ENCODE data around the gene CHAT.

CHAT gene

DNA sequence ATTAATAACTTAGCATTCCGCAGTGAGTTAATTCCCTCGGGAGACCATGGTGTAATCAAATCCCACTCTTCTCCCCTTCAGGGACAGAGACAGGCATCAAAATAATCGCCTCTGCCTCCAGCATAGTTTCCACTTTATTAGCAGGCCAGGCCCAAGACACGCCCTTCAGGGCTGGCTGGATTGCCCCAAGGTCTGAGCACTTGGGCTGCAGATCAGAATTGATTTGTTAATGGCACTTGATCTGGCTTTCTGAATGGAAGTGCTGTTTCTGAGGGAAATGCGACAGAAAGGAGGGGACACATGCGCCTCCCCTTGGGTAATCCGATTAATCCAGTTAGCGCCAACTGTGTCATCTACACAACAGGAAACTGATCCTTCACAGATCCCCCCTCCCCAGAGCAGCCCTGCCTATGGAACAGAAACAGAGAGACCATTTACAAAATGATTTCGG lies 15.6 kb downstream of the CHAT start:
- no peak for DNase-seq (ENCODE audit: low read depth in 2 of 2)

DNA sequence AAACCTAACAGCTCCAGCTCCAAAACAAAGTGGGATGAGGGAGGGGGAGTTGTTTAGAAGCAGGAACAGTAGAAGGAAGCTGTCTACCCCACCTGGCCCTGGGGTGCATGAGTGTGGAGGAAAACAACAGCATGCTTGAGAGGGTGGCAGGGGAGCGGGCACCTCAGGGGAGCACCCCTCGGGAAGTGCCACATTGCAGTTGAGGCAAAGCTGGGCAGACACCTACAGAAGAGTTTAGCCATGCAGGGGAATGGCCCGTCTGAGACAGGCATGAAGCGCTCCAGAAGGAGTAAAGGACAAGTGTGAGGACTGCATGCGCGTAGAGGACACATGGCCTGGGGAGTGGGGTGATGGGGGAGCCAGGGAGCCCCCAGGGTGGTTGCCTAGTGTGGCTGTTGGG lies 18.1 kb downstream of the CHAT start:
- no peak for DNase-seq (ENCODE audit: low read depth in 2 of 2)

DNA sequence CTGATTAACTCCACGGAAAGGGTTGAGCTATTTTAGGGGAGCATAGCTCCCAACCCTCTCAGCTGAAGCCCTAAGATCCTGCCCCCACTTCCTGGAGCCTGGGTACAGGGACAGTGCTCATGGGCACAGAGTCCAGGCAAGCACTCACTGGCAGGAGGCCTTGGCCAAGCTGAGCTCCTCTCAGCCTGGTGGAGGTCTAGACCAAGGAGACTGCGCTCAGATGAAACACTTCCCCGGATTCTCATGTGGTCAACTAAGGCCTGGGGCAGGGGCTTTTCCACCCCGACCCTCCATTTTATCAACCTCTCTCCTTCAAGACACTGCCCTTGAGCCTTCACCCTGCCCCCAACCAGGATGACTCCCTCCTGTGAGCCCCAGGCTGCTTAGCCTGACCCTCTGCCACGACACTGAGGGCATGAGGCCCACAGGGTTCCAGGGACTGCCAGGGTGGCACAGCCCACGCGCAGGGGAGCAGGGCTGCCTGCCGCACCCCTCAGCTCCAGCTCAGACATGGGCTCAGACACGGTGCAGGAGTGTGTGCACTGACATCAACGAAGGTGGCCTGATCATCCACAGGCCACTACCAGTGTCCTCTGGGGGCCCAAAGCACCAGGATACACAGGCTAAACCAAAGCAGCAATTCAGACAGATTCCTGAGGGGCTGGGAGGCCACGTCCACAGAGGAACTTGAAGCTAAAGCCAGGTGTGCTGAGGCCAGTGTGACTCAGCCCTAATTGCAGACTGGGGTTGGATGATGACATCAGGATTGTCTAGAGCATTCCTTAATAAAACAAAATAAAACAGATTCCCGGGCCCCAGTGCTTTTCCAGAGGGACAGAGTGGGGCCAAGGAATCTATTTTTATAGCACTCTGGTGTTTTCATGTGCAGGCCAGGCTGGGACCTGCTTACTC lies 18.8 kb downstream of the CHAT start:
- DNase-seq (ENCODE audit: low read depth in 2 of 2) = no peak

GRCh38 chr10:49633327-49634068 lies 19.7 kb downstream of the CHAT start:
- no peak for DNase-seq (ENCODE audit: low read depth in 2 of 2)

- DNase-seq (ENCODE audit: low read depth in 2 of 2) = no peak
Measured at GRCh38 chr10:49634069-49634660, 20.3 kb downstream of the CHAT start.

GRCh38 chr10:49642311-49642710 lies 28.5 kb downstream of the CHAT start:
- no peak for DNase-seq (ENCODE audit: low read depth in 2 of 2)

GRCh38 chr10:49643241-49644034 lies 29.6 kb downstream of the CHAT start:
- no peak for DNase-seq (ENCODE audit: low read depth in 2 of 2)

DNA sequence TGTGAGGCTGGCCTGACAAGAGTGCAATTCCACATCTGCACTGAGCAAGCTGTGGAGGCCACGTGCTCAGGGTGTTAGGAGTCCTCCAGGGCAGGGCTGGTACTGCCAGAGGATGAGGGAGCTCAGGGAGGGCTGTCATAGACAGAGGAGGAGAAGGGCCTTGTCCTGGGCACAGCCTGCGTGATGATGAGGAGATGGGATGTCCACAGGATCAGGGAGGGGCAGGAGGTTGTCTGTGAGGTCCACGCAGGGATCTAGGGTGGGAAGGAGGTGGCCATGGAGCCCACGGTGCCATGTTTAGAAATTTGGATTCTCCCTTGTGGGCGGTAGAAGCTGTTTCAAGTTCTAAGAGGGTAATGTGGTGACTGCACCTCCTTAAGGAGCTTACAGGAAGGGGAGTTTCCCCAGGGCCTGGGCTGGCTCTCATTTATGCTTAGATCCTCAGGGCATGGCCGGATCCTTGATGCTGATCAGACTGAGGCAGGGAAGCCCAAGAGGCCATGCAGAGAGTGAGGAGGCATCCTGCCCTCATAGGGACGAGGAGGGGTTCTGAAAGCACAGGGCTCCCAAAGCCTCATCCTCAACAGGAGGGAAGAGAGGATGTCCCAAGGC lies 30.3 kb downstream of the CHAT start:
- DNase-seq (ENCODE audit: low read depth in 2 of 2) = no peak

- no peak for DNase-seq (ENCODE audit: low read depth in 2 of 2)
Measured at GRCh38 chr10:49645417-49645816, 31.6 kb downstream of the CHAT start.

DNA sequence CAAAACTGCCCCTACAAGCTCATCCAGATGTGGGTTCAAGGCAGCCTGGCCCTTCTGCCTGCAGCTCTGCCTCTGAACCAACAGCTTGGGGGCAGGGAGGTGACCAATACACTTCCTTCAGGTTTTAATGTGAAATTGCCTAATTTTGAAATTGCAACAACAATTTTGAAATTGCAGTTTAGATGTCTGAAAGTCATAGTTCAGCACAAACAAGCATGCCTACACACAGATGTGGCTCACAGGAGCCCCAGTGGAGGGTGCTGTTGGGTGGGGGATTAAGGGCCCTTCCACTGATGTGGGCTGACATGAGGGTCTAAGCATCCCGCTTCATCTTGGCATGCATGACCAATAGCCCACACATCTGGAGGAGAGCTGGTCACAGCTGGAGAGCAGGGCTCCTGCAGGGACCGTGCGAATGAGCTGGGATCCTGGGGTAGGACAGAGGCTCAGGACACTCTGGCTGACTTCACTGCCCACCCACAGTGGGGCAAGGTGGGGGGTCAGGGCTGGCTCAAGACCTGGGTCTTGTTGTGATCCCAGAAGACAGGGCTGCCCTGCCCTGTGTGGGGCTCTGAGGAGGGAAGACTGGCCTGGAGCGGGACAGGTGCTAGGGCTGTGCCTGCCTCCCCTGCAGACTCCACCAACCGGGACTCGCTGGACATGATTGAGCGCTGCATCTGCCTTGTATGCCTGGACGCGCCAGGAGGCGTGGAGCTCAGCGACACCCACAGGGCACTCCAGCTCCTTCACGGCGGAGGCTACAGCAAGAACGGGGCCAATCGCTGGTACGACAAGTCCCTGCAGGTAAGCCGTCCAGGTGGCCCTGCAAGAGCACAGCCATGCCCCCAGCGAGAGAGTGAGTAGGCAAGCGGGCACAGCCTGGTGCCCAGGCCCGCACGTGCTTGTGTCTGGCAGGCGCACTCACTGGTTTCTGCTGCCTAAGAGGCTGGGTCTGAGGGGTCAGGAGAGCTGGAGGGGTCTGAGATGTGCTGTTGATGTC lies 32.3 kb downstream of the CHAT start:
- no peak for DNase-seq (ENCODE audit: low read depth in 2 of 2)

- no peak for DNase-seq (ENCODE audit: low read depth in 2 of 2)
Measured at GRCh38 chr10:49647554-49647953, 33.7 kb downstream of the CHAT start.

DNA sequence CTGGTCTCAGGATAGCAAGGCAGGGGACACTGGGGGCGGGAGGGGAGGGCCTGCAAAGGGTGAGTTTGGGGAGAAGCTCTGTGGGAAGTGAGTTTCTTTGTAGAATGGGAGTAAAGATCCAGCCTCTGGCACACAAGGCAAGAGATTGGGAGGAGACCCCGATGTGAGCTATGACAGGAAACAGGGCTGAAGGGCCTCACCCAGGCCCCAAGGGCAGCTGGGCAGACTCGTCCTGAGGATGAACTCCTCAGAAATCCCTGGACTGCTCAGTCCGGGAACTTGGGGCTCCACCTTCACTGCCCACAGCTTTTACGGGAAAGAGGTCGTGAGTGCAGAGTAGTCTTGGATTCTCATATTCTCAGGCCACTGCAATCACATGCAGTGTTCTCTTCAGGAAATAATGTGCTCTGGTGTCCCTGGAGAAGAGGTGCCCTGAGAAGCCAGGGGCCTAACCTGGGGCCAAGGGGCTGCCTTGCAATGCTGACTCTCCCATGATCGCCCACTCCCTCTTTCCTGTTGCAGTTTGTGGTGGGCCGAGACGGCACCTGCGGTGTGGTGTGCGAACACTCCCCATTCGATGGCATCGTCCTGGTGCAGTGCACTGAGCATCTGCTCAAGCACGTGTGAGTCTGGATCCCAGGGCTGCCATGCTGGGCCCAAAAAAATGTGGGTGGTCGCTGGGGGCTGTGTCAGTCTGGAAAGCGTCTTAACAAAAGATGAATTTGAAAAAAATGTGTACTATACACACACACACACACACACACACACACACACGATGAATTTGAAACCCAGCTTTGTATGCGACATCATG lies 34.4 kb downstream of the CHAT start:
- DNase-seq (ENCODE audit: low read depth in 2 of 2) = no peak

DNA sequence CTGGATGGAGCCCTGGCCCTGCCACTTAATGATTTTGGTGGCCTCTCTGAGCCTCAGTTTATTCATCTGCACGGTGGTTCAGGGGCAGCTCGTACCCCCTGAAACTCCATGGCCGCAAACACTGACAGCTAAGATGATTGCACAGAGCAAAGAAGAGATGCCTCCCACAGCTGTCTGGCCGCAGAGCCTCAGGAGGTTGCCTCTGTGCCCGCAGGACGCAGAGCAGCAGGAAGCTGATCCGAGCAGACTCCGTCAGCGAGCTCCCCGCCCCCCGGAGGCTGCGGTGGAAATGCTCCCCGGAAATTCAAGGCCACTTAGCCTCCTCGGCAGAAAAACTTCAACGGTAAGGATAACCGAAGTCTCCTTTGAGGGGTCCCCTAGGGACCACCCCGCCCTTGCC lies 35.5 kb downstream of the CHAT start:
- no peak for DNase-seq (ENCODE audit: low read depth in 2 of 2)

DNA sequence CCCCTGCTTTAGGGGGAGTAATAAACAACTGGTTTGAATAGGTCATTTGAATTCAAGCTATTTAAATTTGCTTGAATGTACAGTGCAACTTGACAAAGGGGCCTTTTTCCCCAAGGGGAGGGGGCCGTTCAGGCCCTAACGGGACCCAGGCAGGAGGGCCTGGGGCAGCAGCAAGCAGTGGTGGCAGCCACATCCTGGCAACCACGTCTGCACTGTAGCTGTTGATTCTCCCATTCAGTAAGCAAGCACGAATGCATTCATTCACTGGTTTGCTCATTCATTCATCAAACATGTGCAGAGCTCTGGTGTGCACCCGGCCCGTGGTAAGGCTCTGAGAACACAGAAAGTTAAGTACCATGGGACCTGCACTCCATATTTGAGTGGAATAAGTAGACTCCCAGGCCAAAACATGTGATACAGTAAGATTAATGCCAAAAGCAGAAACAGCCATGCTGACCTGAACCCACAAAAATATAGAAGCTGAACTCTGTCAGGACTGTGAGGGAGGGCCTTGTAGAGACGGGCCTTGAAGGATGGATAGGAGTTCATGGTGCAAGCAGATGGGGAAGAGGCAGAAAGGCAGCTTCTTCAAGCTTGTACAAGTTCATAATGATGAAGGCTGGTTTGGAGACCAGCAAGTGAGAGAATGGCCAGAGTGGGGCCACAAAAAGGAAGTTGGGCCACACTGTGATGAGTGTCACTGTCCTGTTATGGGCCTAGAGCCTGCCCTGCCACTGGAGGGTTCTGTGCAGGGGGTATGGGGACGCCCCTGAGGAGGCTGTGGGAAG lies 36.3 kb downstream of the CHAT start:
- DNase-seq (ENCODE audit: low read depth in 2 of 2) = no peak

DNA sequence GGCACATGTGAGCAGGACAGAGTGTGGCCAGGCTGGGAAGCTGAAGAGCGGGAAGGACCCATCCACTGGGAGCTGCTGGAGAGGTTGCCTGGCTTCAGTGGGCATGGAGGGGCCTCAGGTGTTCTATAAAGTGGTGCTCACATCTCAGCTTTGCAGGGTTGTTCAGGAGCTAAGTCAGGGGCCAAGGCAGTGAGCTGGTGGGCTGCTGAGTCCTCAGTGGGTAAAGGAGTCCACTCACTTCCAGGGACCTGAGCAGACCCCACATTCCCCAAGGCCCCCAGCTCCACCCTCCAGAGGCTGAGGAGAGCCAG lies 36.8 kb downstream of the CHAT start:
- no peak for DNase-seq (ENCODE audit: low read depth in 2 of 2)

DNA sequence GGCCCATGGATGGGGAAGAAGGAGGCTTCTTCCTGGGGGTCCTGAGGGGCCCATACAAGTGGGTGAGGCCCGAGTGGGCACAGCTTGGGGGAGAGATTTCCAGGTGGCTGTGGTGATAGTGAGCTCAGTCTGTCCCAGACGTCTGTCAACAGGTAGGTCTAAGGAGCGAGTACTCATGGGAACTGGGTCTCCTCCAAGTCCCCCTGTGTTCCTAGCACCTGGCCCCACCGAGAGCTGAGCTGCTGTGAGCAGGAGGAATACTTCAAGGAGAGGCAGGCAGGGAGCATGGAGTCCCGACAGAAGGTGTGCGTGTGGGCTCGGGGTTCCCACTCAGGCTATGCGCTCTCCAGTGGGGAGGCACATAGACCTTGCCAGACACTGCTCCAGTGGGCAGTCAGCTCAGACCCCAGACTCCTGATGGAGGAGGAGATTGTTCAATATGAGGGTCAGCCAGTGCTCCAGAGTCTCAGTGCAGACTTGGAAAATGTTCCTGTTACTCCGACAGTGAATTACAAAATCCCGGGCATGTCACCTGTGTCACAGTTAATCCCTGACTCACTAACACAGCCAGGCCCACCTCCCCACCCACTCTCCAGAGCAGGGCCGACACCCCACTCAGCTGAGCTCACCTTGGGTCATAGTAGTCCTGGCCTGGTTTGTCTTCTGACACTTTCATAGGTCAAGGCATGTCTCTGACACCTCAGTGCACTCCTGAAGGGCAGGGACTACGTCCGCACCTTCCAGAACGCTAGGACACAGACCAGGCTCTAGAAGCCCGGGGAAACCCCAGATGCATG lies 37.4 kb downstream of the CHAT start:
- DNase-seq (ENCODE audit: low read depth in 2 of 2) = no peak

- no peak for DNase-seq (ENCODE audit: low read depth in 2 of 2)
Measured at GRCh38 chr10:49651917-49652316, 38.1 kb downstream of the CHAT start.

Measured in stimulated activated CD4-positive, alpha-beta T cell treated with anti-CD3 and anti-CD28 coated beads, Interleukin-12 subunit alpha, Interleukin-12 subunit beta, amount 100 ng/mL, for 24 hours (primary cell).